Activated CD4-positive, alpha-beta T cell treated with anti-CD3 and anti-CD28 coated beads for 36 hours (primary cell): ENCODE measurements around the gene SRM. TPM values are rescaled to one million over a fixed set of nuclear protein-coding genes. Genes with fewer than 3 reads are reported as not detected.
"Not testable (repeated sequence)": the region's sequence is repeated elsewhere in the genome, so short reads cannot be mapped to it uniquely, and the experiment has no call there.

ENCODE experiments used
- ATAC-seq: fragments of 200-7000 bp; cut with Tn5 transposase; one replicate; pipeline ENCODE4 v1.10.0; 2021; ENCODE audit warnings: mild to moderate bottlenecking, moderate library complexity
- CTCF ChIA-PET: fragments of 350-600 bp; sonication (Branson Sonifier 250); formaldehyde crosslinking; loops from one replicate; lab custom pipeline; 2021; ENCODE audit warnings: antibody characterized with exemption; lab: Charles Lee
- POLR2A ChIA-PET: fragments of 350-600 bp; sonication (Branson Sonifier 250); formaldehyde crosslinking; loops from one replicate; lab custom pipeline; 2021; ENCODE audit warnings: antibody characterized with exemption, inconsistent platforms; lab: Charles Lee
- DNase-seq: peaks from one replicate; pipeline ENCODE4 v3.0.0-alpha.2; 2020
- H3K27ac Mint-ChIP-seq: one replicate; pipeline ENCODE4 v1.8.0; 2021; ENCODE audit warnings: mixed read lengths
- H3K27me3 Mint-ChIP-seq: one replicate; pipeline ENCODE4 v1.8.0; 2021; ENCODE audit warnings: mixed read lengths
- H3K36me3 Mint-ChIP-seq: one replicate; pipeline ENCODE4 v1.8.0; 2021; ENCODE audit warnings: low read depth, mixed read lengths
- H3K4me1 Mint-ChIP-seq: one replicate; pipeline ENCODE4 v1.8.0; 2021; ENCODE audit warnings: mixed read lengths
- H3K4me3 Mint-ChIP-seq: one replicate; pipeline ENCODE4 v1.8.0; 2021; ENCODE audit warnings: mild to moderate bottlenecking, moderate library complexity, mixed read lengths
- H3K9me3 Mint-ChIP-seq: one replicate; pipeline ENCODE4 v1.8.0; 2021; ENCODE audit warnings: low read depth, mixed read lengths
- intact Hi-C, 2 experiments: fragments of 100-400 bp; cut with DNase I in 1 of 2; cut with micrococcal nuclease in 1 of 2; formaldehyde crosslinking; loops; one replicate each; pipeline versions ENCODE4 v1.14.2 to v1.15.1; 2022 to 2024; cut with DNase I, micrococcal nuclease
- total RNA-seq, 2 experiments: library from RNA; stranded (reverse); gene quantifications; one replicate each; pipeline ENCODE4 v1.2.3, GENCODE V29; 2021

Gene SRM
- total RNA-seq, 2 experiments from 2014 or later, result 180 to 242 TPM

DNA sequence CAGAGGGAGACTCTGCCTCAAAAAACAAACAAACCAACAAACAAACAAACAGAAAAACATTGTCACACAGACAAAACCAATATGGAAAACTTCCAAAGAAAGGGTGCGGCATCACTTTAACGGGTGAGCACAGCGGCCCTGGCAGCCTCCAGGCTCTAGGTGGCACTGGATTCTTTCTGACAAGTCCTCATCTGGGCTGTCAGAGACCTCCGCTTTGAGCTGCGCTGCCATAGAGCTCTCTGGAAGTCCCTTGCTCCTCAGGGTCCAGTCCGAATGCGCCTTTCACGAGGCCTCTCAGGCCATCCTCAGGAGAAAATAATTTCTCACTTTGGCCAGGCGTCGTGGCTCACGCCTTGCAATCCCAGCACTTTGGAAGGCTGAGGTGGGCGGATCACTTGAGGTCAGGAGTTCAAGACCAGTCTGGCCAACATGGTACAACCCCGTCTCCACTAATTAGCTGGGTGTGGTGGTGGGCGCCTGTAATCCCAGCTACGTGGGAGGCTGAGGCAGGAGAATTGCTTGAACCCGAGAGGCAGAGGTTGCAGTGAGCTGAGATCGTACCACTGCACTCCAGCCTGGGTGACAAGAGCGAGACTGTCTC, 4.2 kb upstream of the SRM start:
- H3K27me3 Mint-ChIP-seq, ATAC-seq, H3K9me3 Mint-ChIP-seq, H3K4me3 Mint-ChIP-seq, H3K27ac Mint-ChIP-seq: not testable (repeated sequence)
- peaks cover 25% of the 10 kb centered on the region for H3K4me1 Mint-ChIP-seq
- ChIA-PET POLR2A (interaction anchor here (0.8 kb wide), 1 partner anchor 35 kb away, joined by 3 read pairs; the partner anchor contains the start of gene EXOSC10), CTCF (interaction anchor here (1.1 to 5.3 kb wide), 2 partner anchors 27 to 35 kb away, joined by 3 to 40 read pairs; no protein-coding TSS in a partner anchor)
- peaks cover 47% of the 10 kb centered on the region for H3K36me3 Mint-ChIP-seq
- intact Hi-C loops, result loop anchor here in 1 of 2 experiments (5.0 kb wide), 2 partner anchors 673 to 843 kb away; partner anchors contain the start of gene AGTRAP
- peak; percentile 40 for DNase-seq

DNA sequence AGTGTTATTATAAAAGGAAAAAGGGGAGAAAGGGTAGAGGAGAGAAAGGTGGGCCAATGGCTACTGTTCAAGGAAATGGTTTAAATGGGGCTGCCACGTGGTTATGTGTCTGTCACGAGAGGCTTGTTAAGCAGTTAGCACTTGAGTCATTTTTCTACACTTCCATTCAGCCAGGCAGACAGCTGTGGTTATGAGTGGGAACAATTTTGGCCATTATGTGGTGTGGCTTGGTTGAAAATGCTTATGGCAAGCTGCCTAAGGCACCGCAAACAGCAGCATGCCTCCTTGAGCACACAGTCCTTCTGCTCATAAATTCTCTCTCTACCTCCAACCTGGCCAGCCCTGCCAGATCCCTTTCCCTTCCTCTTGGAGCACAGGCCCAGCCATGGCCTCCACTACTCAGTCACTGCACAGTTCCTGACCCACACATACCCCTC, 3.2 kb upstream of the SRM start:
- ATAC-seq (no peak), DNase-seq (peak; percentile 58)
- Mint-ChIP-seq H3K27ac (peak overlapping the region; percentile 64), H3K36me3 (peaks cover 47% of the 10 kb centered on the region), H3K27me3 (no peaks in the 10 kb centered on the region), H3K4me1 (peaks cover 36% of the 10 kb centered on the region), H3K9me3 (no peaks in the 10 kb centered on the region), H3K4me3 (peak overlapping the region; percentile 27)
- intact Hi-C loops, result loop anchor here in 1 of 2 experiments (5.0 kb wide), 2 partner anchors 674 to 844 kb away; partner anchors contain the start of gene AGTRAP
- CTCF ChIA-PET, result interaction anchor here (0.8 to 5.3 kb wide), 3 partner anchors 19 to 36 kb away, joined by 3 to 40 read pairs (median 3); no protein-coding TSS in a partner anchor
- POLR2A ChIA-PET, result interaction anchor here (0.8 kb wide), 1 partner anchor 36 kb away, joined by 3 read pairs; the partner anchor contains the start of gene EXOSC10

DNA sequence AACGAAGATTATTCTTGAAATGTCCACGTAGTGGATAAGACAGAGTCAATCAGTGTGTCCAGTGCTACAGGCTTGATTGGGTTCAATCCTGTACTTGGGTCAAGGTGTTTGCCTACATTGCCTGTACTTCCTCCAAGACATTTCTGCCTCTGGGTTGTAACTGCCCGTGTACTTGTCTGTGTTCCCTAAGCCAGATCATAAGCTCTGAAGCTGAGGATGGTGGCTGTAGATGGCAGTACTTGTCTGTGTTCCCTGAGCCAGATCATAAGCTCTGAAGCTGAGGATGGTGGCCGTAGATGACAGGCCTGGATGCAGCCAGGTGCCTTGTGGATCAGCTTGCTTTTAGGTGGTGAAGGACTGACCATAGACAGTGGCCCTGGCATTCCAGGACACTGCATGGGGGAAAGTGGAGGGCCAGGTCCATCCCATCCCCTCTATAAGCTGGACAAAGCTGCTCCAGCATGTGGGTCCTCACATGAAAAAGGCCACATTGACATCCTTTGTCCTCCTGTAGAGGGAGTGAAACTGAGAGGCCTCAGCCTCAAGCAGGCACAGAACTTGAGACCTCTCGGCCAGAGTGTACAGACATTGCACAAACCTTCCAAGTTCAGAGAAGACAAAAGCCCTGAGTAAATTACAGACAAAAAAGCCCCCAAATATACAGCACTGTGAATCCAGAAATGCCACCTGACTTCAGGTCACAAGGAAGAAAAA, 2.0 kb upstream of the SRM start:
- intact Hi-C loops, result loop anchor here in 1 of 2 experiments (5.0 kb wide), 2 partner anchors 675 to 845 kb away; partner anchors contain the start of gene AGTRAP
- Mint-ChIP-seq H3K27me3 (no peaks in the 10 kb centered on the region), H3K4me1 (peaks cover 41% of the 10 kb centered on the region), H3K27ac (peak overlapping the region; percentile 15), H3K36me3 (peaks cover 52% of the 10 kb centered on the region), H3K4me3 (peak overlapping the region; percentile 17), H3K9me3 (no peaks in the 10 kb centered on the region)
- POLR2A ChIA-PET, result interaction anchor here (0.6 to 1.0 kb wide), 2 partner anchors 28 to 500 kb away, joined by 3 to 5 read pairs; no protein-coding TSS in a partner anchor
- CTCF ChIA-PET, result interaction anchor here (0.6 to 5.3 kb wide), 4 partner anchors 25 to 1434 kb away, joined by 3 to 40 read pairs (median 4); no protein-coding TSS in a partner anchor
- DNase-seq (no peak), ATAC-seq (no peak)

DNA sequence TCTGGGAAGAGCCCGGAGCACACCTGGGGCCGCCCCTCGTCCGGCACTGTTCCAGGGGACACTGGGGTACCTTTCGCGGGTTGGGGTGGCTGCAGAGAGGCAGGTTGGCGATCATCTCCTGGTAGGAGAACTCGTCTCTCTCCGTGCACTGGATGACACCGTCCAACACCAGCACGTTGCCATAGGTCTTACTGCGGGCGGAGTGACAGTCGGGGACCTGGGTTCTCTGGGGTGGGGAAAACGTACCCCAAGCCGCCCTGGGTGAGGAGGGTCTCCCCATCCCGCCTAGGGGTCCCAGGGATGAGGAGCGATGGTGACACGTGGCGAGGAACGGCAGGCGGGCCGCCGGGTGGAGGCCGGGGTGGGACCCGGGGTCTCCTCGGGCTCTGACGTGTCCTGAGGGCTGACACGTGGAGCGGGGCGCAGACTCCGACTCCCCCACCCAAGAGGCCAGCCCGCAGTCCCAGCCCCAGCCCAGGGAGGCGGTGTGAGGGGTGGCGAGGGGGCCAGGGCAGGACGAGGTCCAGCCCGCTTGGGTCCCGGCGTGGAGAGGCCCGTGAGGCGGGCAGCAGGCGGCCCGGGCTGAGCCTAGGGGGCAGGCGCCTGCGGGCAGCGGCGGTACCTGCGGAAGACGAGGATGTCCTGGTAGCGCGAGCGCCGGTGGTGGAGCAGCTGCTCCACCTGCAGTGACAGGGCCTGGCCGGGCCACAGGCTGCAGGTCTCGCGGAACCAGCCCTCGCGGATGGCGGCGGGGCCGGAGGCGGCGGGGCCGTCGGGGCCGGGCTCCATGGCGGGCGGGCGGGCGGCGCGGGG, 457 bp downstream of the SRM start:
- Mint-ChIP-seq H3K36me3 (peaks cover 42% of the 10 kb centered on the region), H3K9me3 (no peaks in the 10 kb centered on the region), H3K4me3 (peak overlapping the region; percentile 93), H3K4me1 (peaks cover 41% of the 10 kb centered on the region), H3K27ac (peak overlapping the region; percentile 88), H3K27me3 (no peaks in the 10 kb centered on the region)
- DNase-seq (no peak), ATAC-seq (peak; percentile 5)
- POLR2A ChIA-PET, result interaction anchor here (0.6 kb wide), 1 partner anchor 12 kb away, joined by 3 read pairs; no protein-coding TSS in a partner anchor
- CTCF ChIA-PET, result interaction anchor here (0.6 to 5.3 kb wide), 4 partner anchors 13 to 764 kb away, joined by 3 to 40 read pairs (median 4); no protein-coding TSS in a partner anchor
- intact Hi-C loops, result no loop called here

DNA sequence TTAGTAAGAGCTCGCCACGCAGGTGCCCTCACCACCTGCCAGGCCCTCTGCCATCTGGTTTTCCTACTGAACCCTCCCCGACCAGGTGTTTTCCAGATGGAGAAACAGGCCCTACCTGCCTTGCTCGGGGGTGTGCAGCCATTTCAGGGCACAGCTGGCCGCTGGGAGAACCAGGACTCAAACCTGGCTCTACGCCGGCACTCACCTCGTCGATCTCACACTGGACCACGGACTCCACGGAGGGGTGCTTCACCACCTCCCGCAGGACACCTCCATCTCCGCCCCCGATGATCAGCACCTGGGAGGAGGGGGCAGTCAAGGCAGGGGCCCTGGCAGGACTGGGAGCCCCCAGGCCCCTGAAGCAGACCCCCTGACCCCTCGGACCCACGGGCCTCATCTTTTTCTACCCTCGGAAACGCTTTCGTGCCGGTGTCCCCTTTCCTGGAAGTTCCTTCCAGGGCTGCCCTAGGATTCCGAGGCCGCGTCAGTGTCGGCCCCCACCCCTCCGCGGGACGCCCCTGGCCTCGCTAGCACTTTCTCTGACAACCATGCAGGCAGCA, 1.1 kb downstream of the SRM start:
- Mint-ChIP-seq H3K4me1 (peaks cover 41% of the 10 kb centered on the region), H3K9me3 (no peaks in the 10 kb centered on the region)

DNA sequence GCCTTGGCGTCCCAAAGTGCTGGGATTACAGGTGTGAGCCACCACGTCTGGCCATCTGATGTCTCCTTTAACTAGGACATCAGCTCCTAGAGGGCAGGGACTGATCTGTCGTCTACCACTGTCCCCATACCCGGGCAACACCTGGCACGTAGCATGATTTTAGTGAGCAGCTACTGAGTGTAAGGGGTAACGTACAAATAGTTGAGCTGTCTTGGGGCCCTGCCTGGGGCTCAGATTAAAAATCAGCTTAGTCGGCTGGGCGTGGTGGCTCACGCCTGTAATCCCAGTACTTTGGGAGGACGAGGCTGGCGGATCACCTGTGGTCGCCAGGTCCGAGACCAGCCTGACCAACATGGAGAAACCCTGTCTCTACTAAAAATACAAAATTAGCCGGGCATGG, 1.8 kb downstream of the SRM start:
- POLR2A ChIA-PET, result no interaction called here
- intact Hi-C loops, result no loop called here
- Mint-ChIP-seq H3K9me3 (no peaks in the 10 kb centered on the region), H3K27me3 (no peaks in the 10 kb centered on the region), H3K4me3 (peak overlapping the region; percentile 93), H3K4me1 (peaks cover 37% of the 10 kb centered on the region), H3K27ac (no peak overlapping the region), H3K36me3 (peaks cover 39% of the 10 kb centered on the region)
- CTCF ChIA-PET, result interaction anchor here (0.7 to 3.4 kb wide), 3 partner anchors 20 to 50 kb away, joined by 4 to 17 read pairs (median 6); no protein-coding TSS in a partner anchor
- DNase-seq, result no peak
- ATAC-seq, result no peak

More for the DNA sequence above, 1.1 kb downstream of the SRM start:
- no peak for DNase-seq
- ChIA-PET CTCF (interaction anchor here (0.6 to 3.4 kb wide), 4 partner anchors 21 to 765 kb away, joined by 3 to 17 read pairs (median 5); no protein-coding TSS in a partner anchor), POLR2A (interaction anchor here (0.6 kb wide), 1 partner anchor 660 kb away, joined by 4 read pairs; no protein-coding TSS in a partner anchor)
- Mint-ChIP-seq H3K36me3 (peaks cover 40% of the 10 kb centered on the region), H3K27ac (peak overlapping the region; percentile 88), H3K27me3 (no peaks in the 10 kb centered on the region), H3K4me3 (peak overlapping the region; percentile 93)
- intact Hi-C loops, result no loop called here
- no peak for ATAC-seq

DNA sequence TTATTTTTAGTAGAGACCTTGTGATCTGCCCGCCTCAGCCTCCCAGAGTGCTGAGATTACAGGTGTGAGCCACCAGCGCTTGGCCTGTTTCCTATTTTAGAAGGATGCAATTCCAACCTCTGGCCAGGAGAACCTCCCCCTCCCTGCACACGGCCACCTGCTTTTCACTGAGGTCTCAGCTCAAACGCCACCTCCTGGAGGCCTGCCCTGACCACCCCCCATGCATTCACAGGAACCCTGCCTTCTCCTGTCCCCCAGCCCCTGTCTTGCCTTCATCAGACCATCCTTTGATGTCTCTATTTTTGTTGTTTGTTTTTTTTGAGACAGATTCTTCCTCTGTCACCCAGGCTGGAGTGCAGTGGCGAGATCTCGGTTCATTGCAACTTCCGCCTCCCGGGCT, 2.3 kb downstream of the SRM start:
- intact Hi-C loops, result no loop called here
- H3K27me3 Mint-ChIP-seq, result no peaks in the 10 kb centered on the region
- H3K9me3 Mint-ChIP-seq, result no peaks in the 10 kb centered on the region
- H3K27ac Mint-ChIP-seq, result peak overlapping the region; percentile 47
- POLR2A ChIA-PET, result interaction anchor here (0.6 to 0.8 kb wide), 2 partner anchors 42 kb away, joined by 3 read pairs; partner anchors contain the start of gene EXOSC10
- peaks cover 31% of the 10 kb centered on the region for H3K4me1 Mint-ChIP-seq
- H3K36me3 Mint-ChIP-seq, result peaks cover 38% of the 10 kb centered on the region
- H3K4me3 Mint-ChIP-seq, result peak overlapping the region; percentile 93
- ATAC-seq (no peak), DNase-seq (no peak)
- CTCF ChIA-PET, result interaction anchor here (0.8 to 3.4 kb wide), 3 partner anchors 20 to 65 kb away, joined by 4 to 17 read pairs (median 6); no protein-coding TSS in a partner anchor

DNA sequence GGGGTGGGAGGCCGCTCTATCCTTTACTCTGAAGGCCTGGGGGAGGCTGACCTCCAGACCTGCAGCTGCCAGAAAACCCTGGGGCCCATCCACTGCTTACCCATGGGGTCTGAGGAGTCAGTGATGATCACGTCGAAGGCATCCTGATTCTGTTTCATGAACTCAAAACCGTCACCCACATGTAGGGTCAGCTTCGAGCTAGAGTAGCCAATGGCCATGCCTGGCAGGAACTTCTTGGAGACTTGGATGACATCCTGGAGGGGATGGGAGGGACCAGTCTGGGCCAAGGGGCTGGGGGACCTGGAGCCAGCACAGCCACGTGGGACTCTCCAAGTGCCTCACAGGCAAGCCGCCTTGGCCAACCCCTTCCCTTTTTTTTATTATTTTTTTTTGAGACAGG, 3.3 kb downstream of the SRM start:
- H3K4me3 Mint-ChIP-seq, result no peak overlapping the region
- H3K36me3 Mint-ChIP-seq, result peaks cover 38% of the 10 kb centered on the region
- no peaks in the 10 kb centered on the region for H3K27me3 Mint-ChIP-seq
- peaks cover 24% of the 10 kb centered on the region for H3K4me1 Mint-ChIP-seq
- no peak for ATAC-seq
- intact Hi-C loops, result no loop called here
- ChIA-PET CTCF (interaction anchor here (0.8 to 3.4 kb wide), 2 partner anchors 19 to 64 kb away, joined by 4 to 17 read pairs; no protein-coding TSS in a partner anchor), POLR2A (interaction anchor here (0.6 kb wide), 1 partner anchor 1766 kb away, joined by 5 read pairs; no protein-coding TSS in a partner anchor)
- H3K27ac Mint-ChIP-seq, result no peak overlapping the region
- no peaks in the 10 kb centered on the region for H3K9me3 Mint-ChIP-seq
- DNase-seq, result no peak

DNA sequence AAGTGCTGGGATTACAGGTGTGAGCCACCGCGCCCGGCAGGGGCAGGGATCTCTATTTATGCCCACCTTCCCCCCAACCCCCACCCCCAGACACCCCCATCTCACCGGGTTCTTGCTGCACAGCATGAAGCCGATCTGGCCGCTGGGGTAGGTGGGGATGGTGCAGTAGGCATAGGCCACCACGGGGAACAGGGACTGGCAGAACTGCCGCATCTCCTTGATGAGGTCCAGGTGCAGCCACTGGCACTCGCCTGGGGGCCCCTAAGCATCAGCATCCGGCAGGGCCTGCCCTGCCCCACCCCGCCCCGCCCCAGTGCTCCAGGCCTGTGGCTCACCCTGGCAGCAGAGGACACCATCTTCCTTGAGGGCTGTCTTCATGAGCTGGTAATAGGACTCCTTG, 4.1 kb downstream of the SRM start:
- CTCF ChIA-PET, result interaction anchor here (3.4 kb wide), 1 partner anchor 18 kb away, joined by 17 read pairs; no protein-coding TSS in a partner anchor
- ATAC-seq, result no peak
- intact Hi-C loops, result no loop called here
- peaks cover 34% of the 10 kb centered on the region for H3K36me3 Mint-ChIP-seq
- no peak overlapping the region for H3K4me3 Mint-ChIP-seq
- H3K9me3 Mint-ChIP-seq, result no peaks in the 10 kb centered on the region
- no peaks in the 10 kb centered on the region for H3K27me3 Mint-ChIP-seq
- H3K4me1 Mint-ChIP-seq, result peaks cover 18% of the 10 kb centered on the region
- H3K27ac Mint-ChIP-seq, result no peak overlapping the region
- POLR2A ChIA-PET, result interaction anchor here (0.6 kb wide), 1 partner anchor 1765 kb away, joined by 5 read pairs; no protein-coding TSS in a partner anchor
- no peak for DNase-seq

DNA sequence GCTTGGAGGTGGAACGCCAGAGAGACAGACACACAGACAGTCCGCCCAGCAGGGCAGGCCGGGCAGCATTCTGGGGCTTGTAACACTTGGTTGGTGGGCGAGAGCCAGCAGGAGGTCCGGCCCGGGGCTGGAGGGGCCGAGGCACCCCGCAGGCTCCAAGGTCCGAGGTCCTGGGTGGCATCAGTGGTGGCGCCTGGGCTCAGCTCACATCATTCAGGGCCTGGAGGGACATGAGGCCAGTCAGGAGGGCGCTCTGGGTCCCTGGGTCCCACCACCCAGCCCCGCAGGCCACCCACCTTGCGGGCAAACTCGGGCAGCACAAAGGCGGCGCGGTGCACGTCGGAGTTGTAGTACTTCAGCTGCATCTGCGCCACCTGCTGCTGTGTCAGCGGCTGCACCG, 5.2 kb downstream of the SRM start:
- DNase-seq (no peak), ATAC-seq (no peak)
- no peak overlapping the region for H3K4me3 Mint-ChIP-seq
- peaks cover 16% of the 10 kb centered on the region for H3K4me1 Mint-ChIP-seq
- CTCF ChIA-PET, result interaction anchor here (1.3 kb wide), 1 partner anchor 17 kb away, joined by 3 read pairs; no protein-coding TSS in a partner anchor
- H3K27ac Mint-ChIP-seq, result no peak overlapping the region
- peaks cover 33% of the 10 kb centered on the region for H3K36me3 Mint-ChIP-seq
- H3K27me3 Mint-ChIP-seq, result no peaks in the 10 kb centered on the region
- POLR2A ChIA-PET, result no interaction called here
- intact Hi-C loops, result no loop called here
- no peaks in the 10 kb centered on the region for H3K9me3 Mint-ChIP-seq
